ENCODE measurements around the gene ACE2. TPM values are rescaled to one million over a fixed set of nuclear protein-coding genes. Genes with fewer than 3 reads are reported as not detected.

The ACE2 gene
- total RNA-seq, 4 donors from 2014 or later, result 10.5 to 50.4 (median 32.1) TPM

- Histone ChIP-seq H3K36me3 (no peaks in the 10 kb centered on the region), H3K27me3 (no peaks in the 10 kb centered on the region), H3K4me1 (peaks cover 0 to 5% (median 0%) of the 10 kb centered on the region in 4 donors), H3K27ac (peak overlapping the region; percentile 11 to 55 (median 32)), H3K4me3 (no peak overlapping the region), H3K9me3 (no peaks in the 10 kb centered on the region)
- DNase-seq, result peak; percentile 35
- in situ Hi-C loops (cut with MboI; ENCODE audit: low pct_ligation_motif_present in 1 of 4, low pct_unique_long_range_greater_than_20kb in 1 of 4, low sequenced_read_pairs in 3 of 4), result loop anchor here in 1 of 4 donors (25.0 kb wide), 1 partner anchor 99 kb away; the partner anchor contains the start of gene CLTRN
- WGBS, 2 donors (ENCODE audit: low coverage in 1 of 2), result 42% methylated on average over 7 of the region's 7 CpGs; no CpG with 5 or more reads in 1 of the 2 donors
- intact Hi-C loops (cut with DNase I; ENCODE audit: low total_unique reads), result no loop called here
- TF ChIP-seq POLR2A (IDR thresholded peaks at IDR 0.05), result no peak
- no peak for TF ChIP-seq POLR2AphosphoS5 (IDR thresholded peaks at IDR 0.05)
- no peak for TF ChIP-seq CTCF (IDR thresholded peaks at IDR 0.05)
- no peak for TF ChIP-seq EP300 (IDR thresholded peaks at IDR 0.05; ENCODE audit: low read depth)
Observed at GRCh38 chrX:15563056-15563455, 37.7 kb downstream of the ACE2 start.

GRCh38 chrX:15560924-15561323, 39.8 kb downstream of the ACE2 start:
- Histone ChIP-seq H3K27ac (no peak overlapping the region), H3K4me3 (no peak overlapping the region), H3K36me3 (no peaks in the 10 kb centered on the region), H3K27me3 (no peaks in the 10 kb centered on the region), H3K9me3 (no peaks in the 10 kb centered on the region), H3K4me1 (peaks cover 0 to 5% (median 0%) of the 10 kb centered on the region in 4 donors)
- in situ Hi-C loops (cut with MboI; ENCODE audit: low pct_ligation_motif_present in 1 of 4, low pct_unique_long_range_greater_than_20kb in 1 of 4, low sequenced_read_pairs in 3 of 4) (loop anchor here in 1 of 4 donors (25.0 kb wide), 1 partner anchor 101 kb away; the partner anchor contains the start of gene CLTRN), intact Hi-C loops (cut with DNase I; ENCODE audit: low total_unique reads) (no loop called here)
- TF ChIP-seq POLR2A (IDR thresholded peaks at IDR 0.05) (no peak), POLR2AphosphoS5 (IDR thresholded peaks at IDR 0.05) (no peak)
- 68% methylated on average over 3 of the region's 3 CpGs; no CpG with 5 or more reads in 1 of the 2 donors for WGBS, 2 donors (ENCODE audit: low coverage in 1 of 2)
- no peak for DNase-seq

DNA sequence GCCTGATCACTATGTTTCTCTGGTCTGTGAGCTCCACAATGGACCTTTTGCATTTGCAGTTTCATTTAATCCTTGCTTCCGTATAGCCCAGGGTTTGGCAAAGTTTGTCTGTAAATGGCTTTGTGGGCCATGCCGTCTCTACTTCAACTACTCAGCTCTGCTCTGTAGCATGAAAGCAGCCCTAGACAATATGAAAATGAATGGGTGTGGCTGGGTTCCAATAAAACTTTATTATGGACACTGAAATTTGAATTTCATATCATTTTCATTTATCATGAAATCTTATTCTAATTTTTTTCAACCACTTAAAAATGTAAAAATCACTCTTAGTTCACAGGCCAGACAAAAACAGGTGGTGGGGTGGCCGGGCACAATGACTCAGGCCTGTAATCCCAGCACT, 41.5 kb downstream of the ACE2 start:
- TF ChIP-seq POLR2A (IDR thresholded peaks at IDR 0.05), result no peak
- no peak for TF ChIP-seq EP300 (IDR thresholded peaks at IDR 0.05; ENCODE audit: low read depth)
- no peak for TF ChIP-seq POLR2AphosphoS5 (IDR thresholded peaks at IDR 0.05)
- TF ChIP-seq CTCF (IDR thresholded peaks at IDR 0.05), result no peak
- Histone ChIP-seq H3K27ac (no peak overlapping the region), H3K36me3 (no peaks in the 10 kb centered on the region), H3K9me3 (no peaks in the 10 kb centered on the region), H3K4me1 (peaks cover 0 to 5% (median 0%) of the 10 kb centered on the region in 4 donors), H3K4me3 (no peak overlapping the region), H3K27me3 (no peaks in the 10 kb centered on the region)
- no peak for DNase-seq
- 83 to 100% methylated on average over 1 to 3 of the region's 3 CpGs for WGBS, 2 donors (ENCODE audit: low coverage in 1 of 2)
- intact Hi-C loops (cut with DNase I; ENCODE audit: low total_unique reads), result no loop called here
- in situ Hi-C loops (cut with MboI; ENCODE audit: low pct_ligation_motif_present in 1 of 4, low pct_unique_long_range_greater_than_20kb in 1 of 4, low sequenced_read_pairs in 3 of 4), result loop anchor here in 1 of 4 donors (25.0 kb wide), 1 partner anchor 103 kb away; the partner anchor contains the start of gene CLTRN

- in situ Hi-C loops (cut with MboI; ENCODE audit: low pct_ligation_motif_present in 1 of 4, low pct_unique_long_range_greater_than_20kb in 1 of 4, low sequenced_read_pairs in 3 of 4), result loop anchor here in 1 of 4 donors (25.0 kb wide), 1 partner anchor 113 kb away; the partner anchor contains the start of gene CLTRN
- H3K27me3 ChIP-seq, result no peaks in the 10 kb centered on the region
- H3K4me1 ChIP-seq, result no peaks in the 10 kb centered on the region
- intact Hi-C loops (cut with DNase I; ENCODE audit: low total_unique reads), result no loop called here
- H3K4me3 ChIP-seq, result no peak overlapping the region
- DNase-seq, result no peak
- TF ChIP-seq EP300 (IDR thresholded peaks at IDR 0.05; ENCODE audit: low read depth) (no peak), POLR2AphosphoS5 (IDR thresholded peaks at IDR 0.05) (no peak), CTCF (IDR thresholded peaks at IDR 0.05) (no peak), POLR2A (IDR thresholded peaks at IDR 0.05) (no peak)
- WGBS, 2 donors (ENCODE audit: low coverage in 1 of 2), result 79% methylated on average over 8 of the region's 8 CpGs; no CpG with 5 or more reads in 1 of the 2 donors
- H3K36me3 ChIP-seq, result no peaks in the 10 kb centered on the region
- H3K27ac ChIP-seq, result no peak overlapping the region
- H3K9me3 ChIP-seq, result no peaks in the 10 kb centered on the region
Observed at GRCh38 chrX:15549189-15550012, 51.4 kb downstream of the ACE2 start.
